Ishikawa (cell line): ENCODE results near the gene MT1HL1.

ENCODE experiments used
- EGR1 ChIP-seq: IDR thresholded peaks from 2 replicates; pipeline ENCODE4 v1.6.1; 2012
- TF ChIP-seq, protein P1 (sequence below): IDR thresholded peaks from 2 replicates; pipeline ENCODE4 v1.6.1; 2012; ENCODE audit warnings: low read depth, mild to moderate bottlenecking

DNA sequence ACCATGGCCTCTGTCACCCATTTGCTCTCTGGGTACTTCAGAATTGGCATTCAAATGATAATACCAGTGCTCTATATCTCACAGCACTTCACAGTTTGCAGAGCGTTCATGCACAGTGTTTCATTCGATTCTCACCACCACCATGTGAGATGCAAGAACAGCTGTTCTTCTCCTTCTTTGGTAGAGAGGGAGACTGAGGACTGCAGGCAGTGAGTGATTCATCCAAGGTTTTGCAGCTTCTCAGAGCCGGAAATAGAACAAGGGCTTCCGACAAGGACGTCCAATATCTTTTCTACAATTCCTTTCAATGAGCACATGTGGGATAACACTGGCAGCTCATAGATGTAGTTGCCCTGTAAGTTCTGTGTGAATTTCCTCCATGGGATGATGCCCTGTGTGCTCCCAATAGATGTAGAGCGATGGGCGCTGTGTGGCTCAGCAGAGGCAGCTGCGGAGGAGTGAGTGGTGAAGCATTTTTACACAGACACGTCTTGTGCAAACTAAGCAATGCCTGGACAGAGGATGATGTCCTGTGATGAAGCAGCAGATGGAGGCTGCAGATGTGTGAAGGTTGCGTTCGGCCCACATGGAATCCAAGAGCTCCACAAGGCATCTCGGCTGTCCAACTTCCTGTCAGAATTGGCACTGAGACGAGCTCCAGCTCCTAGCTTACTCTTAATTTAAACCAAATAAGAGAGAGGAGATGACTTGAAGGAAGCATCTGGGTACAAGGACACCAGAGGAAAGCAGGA, 24.9 kb downstream of the MT1HL1 start:
- TF ChIP-seq, protein P1, sequence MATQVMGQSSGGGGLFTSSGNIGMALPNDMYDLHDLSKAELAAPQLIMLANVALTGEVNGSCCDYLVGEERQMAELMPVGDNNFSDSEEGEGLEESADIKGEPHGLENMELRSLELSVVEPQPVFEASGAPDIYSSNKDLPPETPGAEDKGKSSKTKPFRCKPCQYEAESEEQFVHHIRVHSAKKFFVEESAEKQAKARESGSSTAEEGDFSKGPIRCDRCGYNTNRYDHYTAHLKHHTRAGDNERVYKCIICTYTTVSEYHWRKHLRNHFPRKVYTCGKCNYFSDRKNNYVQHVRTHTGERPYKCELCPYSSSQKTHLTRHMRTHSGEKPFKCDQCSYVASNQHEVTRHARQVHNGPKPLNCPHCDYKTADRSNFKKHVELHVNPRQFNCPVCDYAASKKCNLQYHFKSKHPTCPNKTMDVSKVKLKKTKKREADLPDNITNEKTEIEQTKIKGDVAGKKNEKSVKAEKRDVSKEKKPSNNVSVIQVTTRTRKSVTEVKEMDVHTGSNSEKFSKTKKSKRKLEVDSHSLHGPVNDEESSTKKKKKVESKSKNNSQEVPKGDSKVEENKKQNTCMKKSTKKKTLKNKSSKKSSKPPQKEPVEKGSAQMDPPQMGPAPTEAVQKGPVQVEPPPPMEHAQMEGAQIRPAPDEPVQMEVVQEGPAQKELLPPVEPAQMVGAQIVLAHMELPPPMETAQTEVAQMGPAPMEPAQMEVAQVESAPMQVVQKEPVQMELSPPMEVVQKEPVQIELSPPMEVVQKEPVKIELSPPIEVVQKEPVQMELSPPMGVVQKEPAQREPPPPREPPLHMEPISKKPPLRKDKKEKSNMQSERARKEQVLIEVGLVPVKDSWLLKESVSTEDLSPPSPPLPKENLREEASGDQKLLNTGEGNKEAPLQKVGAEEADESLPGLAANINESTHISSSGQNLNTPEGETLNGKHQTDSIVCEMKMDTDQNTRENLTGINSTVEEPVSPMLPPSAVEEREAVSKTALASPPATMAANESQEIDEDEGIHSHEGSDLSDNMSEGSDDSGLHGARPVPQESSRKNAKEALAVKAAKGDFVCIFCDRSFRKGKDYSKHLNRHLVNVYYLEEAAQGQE = no peak
- TF ChIP-seq EGR1 = no peak
